HFFc6 (cell line): ENCODE results near the gene NOX1. TPM values are rescaled to one million over a fixed set of nuclear protein-coding genes. Genes with fewer than 3 reads are reported as not detected.
"Not testable (repeated sequence)": the region's sequence is repeated elsewhere in the genome, so short reads cannot be mapped to it uniquely, and the experiment has no call there.

Experiments used
- DNase-seq: peaks from one replicate; pipeline ENCODE4 v3.0.0-alpha.2; 2018
- H3K27ac Mint-ChIP-seq: 2 replicates; pipeline ENCODE4 v1.8.0; 2020; ENCODE audit warnings: mild to moderate bottlenecking, mixed read lengths
- H3K27me3 Mint-ChIP-seq: 2 replicates; pipeline ENCODE4 v1.8.0; 2021; ENCODE audit warnings: mild to moderate bottlenecking, moderate library complexity, mixed read lengths; ENCODE audit not compliant: insufficient read depth
- H3K36me3 Mint-ChIP-seq: 2 replicates; pipeline ENCODE4 v1.8.0; 2021; ENCODE audit warnings: low read depth, mixed read lengths
- H3K4me1 Mint-ChIP-seq: 2 replicates; pipeline ENCODE4 v1.8.0; 2020; ENCODE audit warnings: low read depth, mixed read lengths
- H3K4me3 Mint-ChIP-seq: 2 replicates; pipeline ENCODE4 v1.8.0; 2020; ENCODE audit warnings: mild to moderate bottlenecking, moderate library complexity, mixed read lengths
- H3K9me3 Mint-ChIP-seq: 2 replicates; pipeline ENCODE4 v1.8.0; 2020; ENCODE audit warnings: mild to moderate bottlenecking, mixed read lengths
- total RNA-seq, 6 experiments: library from RNA; stranded (reverse); fragmentation: NEBNext Ultra II Directional; extraction: Animal tissue kit (Norgen Biotek cat#: 25700); gene quantifications; 2 replicates in 1 of 6; 3 replicates in 5 of 6; pipeline ENCODE4 v1.2.3, GENCODE V29; 2021
- TF ChIP-seq, protein P1 (sequence below): fragments of 200-600 bp; sonication (generic); IDR thresholded peaks from 2 replicates; pipeline ENCODE4 v1.5.0; 2021; ENCODE audit warnings: antibody characterized with exemption, mild to moderate bottlenecking

Gene NOX1
- total RNA-seq, 6 experiments from 2014 or later: not detected

DNA sequence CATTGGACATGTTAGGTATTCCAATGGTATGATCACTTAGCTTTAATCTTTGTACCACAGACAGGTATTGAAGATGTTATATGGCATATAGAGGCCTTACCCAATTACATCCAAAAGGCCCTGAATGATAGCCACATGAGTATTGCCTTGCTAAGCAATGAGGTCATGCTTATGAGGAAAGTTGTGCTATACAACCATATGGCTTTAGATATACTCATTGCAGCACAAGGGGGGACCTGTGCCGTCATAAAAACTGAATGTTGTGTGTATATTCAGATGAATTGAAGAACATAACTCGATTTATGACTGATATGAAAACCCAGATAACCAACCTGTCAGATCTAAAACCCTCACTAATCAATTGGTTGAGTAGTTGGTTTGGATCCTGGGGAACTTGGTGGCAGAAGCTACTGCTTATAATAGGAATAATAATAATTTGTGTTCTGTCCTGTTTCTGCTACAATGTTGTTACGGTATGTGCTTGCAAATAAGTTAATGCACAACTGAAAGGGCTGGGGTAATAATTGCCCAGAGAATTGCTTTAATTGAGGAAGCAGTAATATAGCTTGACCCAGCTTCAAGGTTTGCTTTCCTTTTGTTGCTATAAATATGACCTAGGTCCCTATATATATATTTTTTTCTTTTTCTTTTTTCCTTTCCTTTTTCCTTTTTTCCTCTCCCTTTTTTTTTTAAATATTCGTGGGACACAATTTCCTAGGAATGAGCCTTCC, 75.5 kb downstream of the NOX1 start:
- DNase-seq: no peak
- Mint-ChIP-seq H3K36me3 (no peaks in the 10 kb centered on the region), H3K4me1 (no peaks in the 10 kb centered on the region), H3K9me3 (no peaks in the 10 kb centered on the region), H3K27ac (no peak overlapping the region), H3K4me3 (no peak overlapping the region), H3K27me3 (peaks cover 17% of the 10 kb centered on the region)
- TF ChIP-seq, protein P1, sequence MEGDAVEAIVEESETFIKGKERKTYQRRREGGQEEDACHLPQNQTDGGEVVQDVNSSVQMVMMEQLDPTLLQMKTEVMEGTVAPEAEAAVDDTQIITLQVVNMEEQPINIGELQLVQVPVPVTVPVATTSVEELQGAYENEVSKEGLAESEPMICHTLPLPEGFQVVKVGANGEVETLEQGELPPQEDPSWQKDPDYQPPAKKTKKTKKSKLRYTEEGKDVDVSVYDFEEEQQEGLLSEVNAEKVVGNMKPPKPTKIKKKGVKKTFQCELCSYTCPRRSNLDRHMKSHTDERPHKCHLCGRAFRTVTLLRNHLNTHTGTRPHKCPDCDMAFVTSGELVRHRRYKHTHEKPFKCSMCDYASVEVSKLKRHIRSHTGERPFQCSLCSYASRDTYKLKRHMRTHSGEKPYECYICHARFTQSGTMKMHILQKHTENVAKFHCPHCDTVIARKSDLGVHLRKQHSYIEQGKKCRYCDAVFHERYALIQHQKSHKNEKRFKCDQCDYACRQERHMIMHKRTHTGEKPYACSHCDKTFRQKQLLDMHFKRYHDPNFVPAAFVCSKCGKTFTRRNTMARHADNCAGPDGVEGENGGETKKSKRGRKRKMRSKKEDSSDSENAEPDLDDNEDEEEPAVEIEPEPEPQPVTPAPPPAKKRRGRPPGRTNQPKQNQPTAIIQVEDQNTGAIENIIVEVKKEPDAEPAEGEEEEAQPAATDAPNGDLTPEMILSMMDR: no peak

- Mint-ChIP-seq H3K4me1 (no peaks in the 10 kb centered on the region), H3K36me3 (no peaks in the 10 kb centered on the region), H3K27me3 (peaks cover 14% of the 10 kb centered on the region; the same call in 1 of the 2 replicates), H3K27ac (no peak overlapping the region), H3K4me3 (no peak overlapping the region), H3K9me3 (no peaks in the 10 kb centered on the region)
- TF ChIP-seq, protein P1: no peak
- no peak for DNase-seq
Observed at GRCh38 chrX:100797359-100797758, 76.8 kb downstream of the NOX1 start.

DNA sequence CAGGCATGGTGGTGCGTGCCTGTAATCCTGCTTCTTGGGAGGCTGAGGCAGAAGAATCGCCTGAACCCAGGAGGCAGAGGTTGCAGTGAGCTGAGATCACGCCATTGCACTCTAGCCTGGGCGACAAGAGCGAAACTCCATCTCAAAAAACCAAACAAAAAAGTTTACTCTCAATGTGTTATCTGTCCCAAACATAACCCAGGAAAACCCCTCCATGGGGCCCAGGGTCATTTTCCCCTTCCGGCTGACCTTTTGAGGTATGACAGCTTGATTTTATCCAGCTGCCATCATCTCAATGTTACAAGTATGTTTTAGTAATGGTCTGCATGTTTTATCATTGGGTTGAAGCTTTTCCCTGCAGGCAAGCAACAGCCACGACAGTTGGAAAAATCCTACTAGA, 77.8 kb downstream of the NOX1 start:
- not testable (repeated sequence) for H3K4me3 Mint-ChIP-seq, H3K27ac Mint-ChIP-seq, DNase-seq, H3K4me1 Mint-ChIP-seq, H3K36me3 Mint-ChIP-seq, H3K9me3 Mint-ChIP-seq
- H3K27me3 Mint-ChIP-seq: peaks cover 19% of the 10 kb centered on the region

Other genes with a start within 250 kb of the NOX1 start
- gene TSPAN6, start 237.6 kb downstream of the NOX1 start, total RNA-seq: 10 to 100 TPM; 14.5 to 20.7 (median 18.3) TPM
- gene SRPX2, start 230.2 kb downstream of the NOX1 start, total RNA-seq: 10 to 100 TPM; 16.8 to 32.0 (median 23.7) TPM
- gene SYTL4, start 142.2 kb downstream of the NOX1 start, total RNA-seq: 1 to 10 TPM; 5.5 to 9.2 (median 6.2) TPM
- gene CSTF2, start 54.0 kb downstream of the NOX1 start, total RNA-seq: 10 to 100 TPM; 17.4 to 25.7 (median 24.5) TPM
- not detected for gene XKRX, start 54.6 kb upstream of the NOX1 start, total RNA-seq
- gene ARL13A, start 95.3 kb upstream of the NOX1 start, total RNA-seq: not detected
- 10 to 100 TPM; 14.5 to 16.2 (median 15.7) TPM for gene TRMT2B, start 177.8 kb upstream of the NOX1 start, total RNA-seq
- 1 to 10 TPM; 2.3 to 4.5 (median 3.8) TPM for gene TMEM35A, start 204.5 kb upstream of the NOX1 start, total RNA-seq
- gene CENPI, start 223.8 kb upstream of the NOX1 start, total RNA-seq: 10 to 100 TPM in 5 of 6 experiments, 1 to 10 TPM in 1; 6.7 to 15.7 (median 14.3) TPM